HEK293 (cell line): ENCODE results near the gene TSPEAR.
A peak's percentile ranks its signal among the peaks of the same experiment; 100 is the strongest.

Experiments
- CTCF ChIA-PET: fragments of 350-600 bp; formaldehyde crosslinking; extraction: SDS; loops from one replicate; lab custom pipeline; 2021; ENCODE audit warnings: antibody characterized with exemption; lab: Yijun Ruan, JAX
- POLR2A ChIA-PET: fragments of 300-600 bp; formaldehyde crosslinking; extraction: SDS; loops from one replicate; lab custom pipeline; 2020; ENCODE audit warnings: antibody characterized with exemption, inconsistent platforms; lab: Yijun Ruan, JAX
- H3K27ac ChIP-seq: fragments of 200-500 bp; sonication (Bioruptor generic); 2 replicates; pipeline ENCODE4 v1.5.1; 2014; ENCODE audit warnings: low read depth, low read length, control low read depth, inconsistent platforms; ENCODE audit errors: extremely low read depth
- H3K36me3 ChIP-seq, 2 experiments: fragments of 200-500 bp in 1 of 2; sonication (Bioruptor generic) in 1 of 2; 1 replicate in 1 of 2; 2 replicates in 1 of 2; pipeline ENCODE4 v1.5.1; 2014 to 2017; ENCODE audit warnings: inconsistent platforms in 2 of 2, low read length in 2 of 2; ENCODE audit not compliant: control insufficient read depth in 2 of 2, insufficient read depth in 1 of 2
- H3K4me1 ChIP-seq: fragments of 200-500 bp; sonication (Bioruptor generic); 2 replicates; pipeline ENCODE4 v1.5.1; 2014; ENCODE audit warnings: mild to moderate bottlenecking, low read length, inconsistent platforms; ENCODE audit not compliant: control insufficient read depth, insufficient read depth
- H3K4me3 ChIP-seq: 2 replicates; pipeline ENCODE4 v1.5.1; 2011; ENCODE audit warnings: low read depth, mild to moderate bottlenecking, control low read depth, low read length, moderate library complexity
- H3K9me3 ChIP-seq: fragments of 200-500 bp; sonication (Bioruptor generic); 2 replicates; pipeline ENCODE4 v1.5.1; 2014; ENCODE audit warnings: low read depth, low read length, inconsistent platforms; ENCODE audit not compliant: control insufficient read depth, insufficient read depth
- GFI1B ChIP-seq: fragments of 450-650 bp; formaldehyde crosslinking; IDR thresholded peaks from 2 replicates; pipeline ENCODE4 v1.5.1; 2016; ENCODE audit warnings: missing biosample characterization, missing genetic modification characterization
- HOXD13 ChIP-seq: sonication (generic); formaldehyde crosslinking; IDR thresholded peaks from 2 replicates; pipeline ENCODE4 v1.8.0; 2022; ENCODE audit warnings: missing genetic modification reagents, borderline replicate concordance
- YY1 ChIP-seq: fragments of 450-650 bp; formaldehyde crosslinking; IDR thresholded peaks from 2 replicates; pipeline ENCODE4 v1.5.1; 2018; ENCODE audit warnings: missing biosample characterization, missing genetic modification characterization
- ZNF146 ChIP-seq: fragments of 450-650 bp; formaldehyde crosslinking; IDR thresholded peaks from 2 replicates; pipeline ENCODE4 v1.5.1; 2016; ENCODE audit warnings: missing biosample characterization, missing genetic modification characterization
- ZNF19 ChIP-seq: fragments of 450-650 bp; formaldehyde crosslinking; IDR thresholded peaks from 2 replicates; pipeline ENCODE4; 2016; ENCODE audit warnings: missing biosample characterization, missing genetic modification characterization, low read depth
- ZNF335 ChIP-seq: fragments of 450-650 bp; formaldehyde crosslinking; conservative IDR thresholded peaks from 2 replicates; pipeline ENCODE4 v1.5.1; 2016; ENCODE audit warnings: missing biosample characterization, missing genetic modification characterization
- ZNF341 ChIP-seq: fragments of 450-650 bp; formaldehyde crosslinking; IDR thresholded peaks from 2 replicates; pipeline ENCODE4; 2016; ENCODE audit warnings: low read depth, missing biosample characterization, missing genetic modification characterization
- ZNF350 ChIP-seq: fragments of 450-650 bp; formaldehyde crosslinking; IDR thresholded peaks from 2 replicates; pipeline ENCODE4 v1.5.0; 2017; ENCODE audit warnings: missing biosample characterization, mild to moderate bottlenecking, missing genetic modification characterization
- ZNF37A ChIP-seq: fragments of 450-650 bp; IDR thresholded peaks from 2 replicates; pipeline ENCODE4 v1.5.1; 2018; ENCODE audit warnings: missing biosample characterization, missing genetic modification characterization
- ZNF707 ChIP-seq: fragments of 450-650 bp; formaldehyde crosslinking; IDR thresholded peaks from 2 replicates; pipeline ENCODE4 v1.5.1; 2016; ENCODE audit warnings: missing biosample characterization, missing genetic modification characterization
- ZNF76 ChIP-seq: fragments of 450-650 bp; formaldehyde crosslinking; IDR thresholded peaks from 2 replicates; pipeline ENCODE4; 2016; ENCODE audit warnings: low read depth, missing biosample characterization, missing genetic modification characterization, borderline replicate concordance
- ZNF791 ChIP-seq: fragments of 450-650 bp; formaldehyde crosslinking; IDR thresholded peaks from 2 replicates; pipeline ENCODE4 v1.5.1; 2016; ENCODE audit warnings: missing biosample characterization, missing genetic modification characterization
- ZNF837 ChIP-seq: fragments of 450-650 bp; formaldehyde crosslinking; IDR thresholded peaks from 2 replicates; pipeline ENCODE4 v1.5.1; 2016; ENCODE audit warnings: missing biosample characterization, missing genetic modification characterization
- ZSCAN23 ChIP-seq: fragments of 450-650 bp; formaldehyde crosslinking; IDR thresholded peaks from 2 replicates; pipeline ENCODE4 v1.5.1; 2016; ENCODE audit warnings: missing biosample characterization, missing genetic modification characterization
- TF ChIP-seq, protein P1 (sequence below): fragments of 450-650 bp; formaldehyde crosslinking; IDR thresholded peaks from 2 replicates; pipeline ENCODE4 v1.5.1; 2017; ENCODE audit warnings: missing biosample characterization, missing genetic modification characterization
- TF ChIP-seq, protein P2 (sequence below): fragments of 450-650 bp; formaldehyde crosslinking; IDR thresholded peaks from 2 replicates; pipeline ENCODE4 v1.5.1; 2016; ENCODE audit warnings: missing biosample characterization, missing genetic modification characterization, low read depth
- TF ChIP-seq, protein P3 (sequence below): fragments of 450-650 bp; formaldehyde crosslinking; IDR thresholded peaks from 2 replicates; pipeline ENCODE4 v1.5.1; 2016; ENCODE audit warnings: missing biosample characterization, missing genetic modification characterization
- TF ChIP-seq, protein P4 (sequence below): fragments of 450-650 bp; formaldehyde crosslinking; IDR thresholded peaks from 2 replicates; pipeline ENCODE4 v1.5.1; 2016; ENCODE audit warnings: missing biosample characterization, missing genetic modification characterization
- TF ChIP-seq, protein P5 (sequence below): fragments of 450-650 bp; formaldehyde crosslinking; optimal IDR thresholded peaks from 2 replicates; pipeline ENCODE3; 2016; ENCODE audit warnings: missing biosample characterization, mild to moderate bottlenecking, missing genetic modification characterization
- TF ChIP-seq, protein P6 (sequence below): fragments of 450-650 bp; formaldehyde crosslinking; IDR thresholded peaks from 2 replicates; pipeline ENCODE4; 2016; ENCODE audit warnings: missing biosample characterization, missing genetic modification characterization

The TSPEAR gene

DNA sequence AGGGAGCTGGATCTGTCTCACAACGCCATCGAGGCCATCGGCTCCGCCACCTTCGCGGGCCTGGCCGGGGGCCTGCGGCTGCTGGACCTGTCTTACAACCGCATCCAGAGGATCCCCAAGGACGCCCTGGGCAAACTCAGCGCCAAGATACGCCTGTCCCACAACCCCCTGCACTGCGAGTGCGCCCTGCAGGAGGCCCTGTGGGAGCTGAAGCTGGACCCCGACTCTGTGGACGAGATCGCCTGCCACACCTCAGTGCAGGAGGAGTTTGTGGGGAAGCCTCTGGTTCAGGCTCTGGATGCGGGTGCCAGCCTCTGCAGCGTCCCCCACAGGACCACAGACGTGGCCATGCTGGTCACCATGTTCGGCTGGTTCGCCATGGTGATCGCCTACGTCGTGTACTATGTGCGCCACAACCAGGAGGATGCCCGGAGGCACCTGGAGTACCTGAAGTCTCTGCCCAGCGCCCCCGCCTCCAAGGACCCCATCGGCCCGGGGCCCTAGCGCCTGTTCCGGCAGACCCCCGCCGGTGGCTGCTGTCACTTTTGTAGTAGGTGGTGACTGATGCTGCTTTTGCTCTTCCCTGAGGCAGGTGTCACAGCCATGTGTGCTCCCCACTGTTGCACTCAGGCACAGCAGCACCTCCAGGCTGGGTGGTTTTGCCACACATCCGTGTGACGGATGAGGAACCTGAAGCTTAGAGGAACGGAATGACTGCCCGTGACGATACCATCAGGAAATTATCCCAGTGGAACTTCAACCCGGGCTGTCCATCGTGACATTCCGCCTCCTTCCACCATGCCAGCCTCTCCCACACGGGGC lies 254.2 kb downstream of the TSPEAR start:
- Histone ChIP-seq H3K27ac (no peak overlapping the region), H3K36me3 (peaks cover 0 to 5% of the 10 kb centered on the region in 2 experiments; a peak in 1 of 3 replicates), H3K4me3 (no peak overlapping the region), H3K9me3 (no peaks in the 10 kb centered on the region), H3K4me1 (no peaks in the 10 kb centered on the region)
- TF ChIP-seq, protein P1, sequence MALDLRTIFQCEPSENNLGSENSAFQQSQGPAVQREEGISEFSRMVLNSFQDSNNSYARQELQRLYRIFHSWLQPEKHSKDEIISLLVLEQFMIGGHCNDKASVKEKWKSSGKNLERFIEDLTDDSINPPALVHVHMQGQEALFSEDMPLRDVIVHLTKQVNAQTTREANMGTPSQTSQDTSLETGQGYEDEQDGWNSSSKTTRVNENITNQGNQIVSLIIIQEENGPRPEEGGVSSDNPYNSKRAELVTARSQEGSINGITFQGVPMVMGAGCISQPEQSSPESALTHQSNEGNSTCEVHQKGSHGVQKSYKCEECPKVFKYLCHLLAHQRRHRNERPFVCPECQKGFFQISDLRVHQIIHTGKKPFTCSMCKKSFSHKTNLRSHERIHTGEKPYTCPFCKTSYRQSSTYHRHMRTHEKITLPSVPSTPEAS (tag by site-specific recombination): no peak
- no peak for TF ChIP-seq HOXD13 (CRISPR knock-in tag)
- ChIA-PET CTCF (interaction anchor here (1.1 kb wide), 1 partner anchor 21 kb away, joined by 3 read pairs; no protein-coding TSS in a partner anchor), POLR2A (no interaction called here)

DNA sequence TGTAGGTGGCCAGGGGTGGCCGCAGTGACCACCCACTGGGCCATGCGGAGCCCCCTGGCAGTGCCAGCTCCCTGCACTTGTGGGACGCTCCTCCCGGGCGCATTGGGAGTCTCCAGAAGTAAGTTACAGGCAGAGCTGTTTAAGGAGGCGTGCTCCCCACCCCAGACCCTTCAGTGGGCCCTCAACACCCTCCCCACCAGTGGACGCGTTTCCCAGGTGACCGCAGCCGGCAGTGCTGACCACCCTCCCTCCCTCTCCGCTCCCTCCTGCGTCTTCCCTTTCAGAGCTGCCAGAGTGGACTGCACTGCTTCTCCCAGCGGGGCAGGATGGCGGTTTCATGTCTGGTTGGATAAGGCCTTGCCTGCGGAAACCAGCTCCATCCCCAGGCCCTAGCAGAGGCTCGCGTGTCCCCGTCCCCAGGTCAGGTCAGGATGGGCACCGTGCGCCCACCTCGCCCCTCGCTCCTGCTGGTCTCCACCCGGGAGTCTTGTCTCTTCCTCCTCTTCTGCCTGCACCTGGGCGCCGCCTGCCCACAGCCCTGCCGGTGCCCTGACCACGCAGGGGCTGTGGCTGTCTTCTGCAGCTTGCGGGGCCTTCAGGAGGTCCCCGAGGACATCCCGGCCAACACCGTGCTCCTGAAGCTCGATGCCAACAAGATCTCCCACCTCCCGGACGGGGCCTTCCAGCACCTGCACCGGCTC lies 255.0 kb downstream of the TSPEAR start:
- ChIA-PET POLR2A (interaction anchor here (0.8 kb wide), 1 partner anchor 117 kb away, joined by 4 read pairs; the partner anchor contains the start of gene CFAP410), CTCF (interaction anchor here (0.6 to 0.9 kb wide), 2 partner anchors 23 to 157 kb away, joined by 3 read pairs; no protein-coding TSS in a partner anchor)

More for the DNA sequence above, 255.0 kb downstream of the TSPEAR start:
- TF ChIP-seq ZNF837 (tag by site-specific recombination): no peak
- no peak for TF ChIP-seq ZNF350
- TF ChIP-seq ZNF19 (tag by site-specific recombination): no peak
- TF ChIP-seq ZSCAN23: no peak
- TF ChIP-seq ZNF76 (tag by site-specific recombination): no peak
- TF ChIP-seq, protein P2, sequence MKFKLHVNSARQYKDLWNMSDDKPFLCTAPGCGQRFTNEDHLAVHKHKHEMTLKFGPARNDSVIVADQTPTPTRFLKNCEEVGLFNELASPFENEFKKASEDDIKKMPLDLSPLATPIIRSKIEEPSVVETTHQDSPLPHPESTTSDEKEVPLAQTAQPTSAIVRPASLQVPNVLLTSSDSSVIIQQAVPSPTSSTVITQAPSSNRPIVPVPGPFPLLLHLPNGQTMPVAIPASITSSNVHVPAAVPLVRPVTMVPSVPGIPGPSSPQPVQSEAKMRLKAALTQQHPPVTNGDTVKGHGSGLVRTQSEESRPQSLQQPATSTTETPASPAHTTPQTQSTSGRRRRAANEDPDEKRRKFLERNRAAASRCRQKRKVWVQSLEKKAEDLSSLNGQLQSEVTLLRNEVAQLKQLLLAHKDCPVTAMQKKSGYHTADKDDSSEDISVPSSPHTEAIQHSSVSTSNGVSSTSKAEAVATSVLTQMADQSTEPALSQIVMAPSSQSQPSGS (tag by site-specific recombination): no peak
- TF ChIP-seq ZNF707: no peak
- 0 out of 2 replicates have a peak, but pooled peaks have one; percentile 27 for TF ChIP-seq ZNF341 (tag by site-specific recombination)
- TF ChIP-seq, protein P3, sequence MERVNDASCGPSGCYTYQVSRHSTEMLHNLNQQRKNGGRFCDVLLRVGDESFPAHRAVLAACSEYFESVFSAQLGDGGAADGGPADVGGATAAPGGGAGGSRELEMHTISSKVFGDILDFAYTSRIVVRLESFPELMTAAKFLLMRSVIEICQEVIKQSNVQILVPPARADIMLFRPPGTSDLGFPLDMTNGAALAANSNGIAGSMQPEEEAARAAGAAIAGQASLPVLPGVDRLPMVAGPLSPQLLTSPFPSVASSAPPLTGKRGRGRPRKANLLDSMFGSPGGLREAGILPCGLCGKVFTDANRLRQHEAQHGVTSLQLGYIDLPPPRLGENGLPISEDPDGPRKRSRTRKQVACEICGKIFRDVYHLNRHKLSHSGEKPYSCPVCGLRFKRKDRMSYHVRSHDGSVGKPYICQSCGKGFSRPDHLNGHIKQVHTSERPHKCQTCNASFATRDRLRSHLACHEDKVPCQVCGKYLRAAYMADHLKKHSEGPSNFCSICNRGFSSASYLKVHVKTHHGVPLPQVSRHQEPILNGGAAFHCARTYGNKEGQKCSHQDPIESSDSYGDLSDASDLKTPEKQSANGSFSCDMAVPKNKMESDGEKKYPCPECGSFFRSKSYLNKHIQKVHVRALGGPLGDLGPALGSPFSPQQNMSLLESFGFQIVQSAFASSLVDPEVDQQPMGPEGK (tag by site-specific recombination): 0 out of 2 replicates have a peak, but pooled peaks have one; percentile 3
- TF ChIP-seq YY1 (tag by site-specific recombination): no peak
- no peak for TF ChIP-seq GFI1B
- TF ChIP-seq ZNF791 (tag by site-specific recombination): no peak
- TF ChIP-seq, protein P4, sequence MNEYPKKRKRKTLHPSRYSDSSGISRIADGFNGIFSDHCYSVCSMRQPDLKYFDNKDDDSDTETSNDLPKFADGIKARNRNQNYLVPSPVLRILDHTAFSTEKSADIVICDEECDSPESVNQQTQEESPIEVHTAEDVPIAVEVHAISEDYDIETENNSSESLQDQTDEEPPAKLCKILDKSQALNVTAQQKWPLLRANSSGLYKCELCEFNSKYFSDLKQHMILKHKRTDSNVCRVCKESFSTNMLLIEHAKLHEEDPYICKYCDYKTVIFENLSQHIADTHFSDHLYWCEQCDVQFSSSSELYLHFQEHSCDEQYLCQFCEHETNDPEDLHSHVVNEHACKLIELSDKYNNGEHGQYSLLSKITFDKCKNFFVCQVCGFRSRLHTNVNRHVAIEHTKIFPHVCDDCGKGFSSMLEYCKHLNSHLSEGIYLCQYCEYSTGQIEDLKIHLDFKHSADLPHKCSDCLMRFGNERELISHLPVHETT (tag by site-specific recombination): no peak
- TF ChIP-seq, protein P5, sequence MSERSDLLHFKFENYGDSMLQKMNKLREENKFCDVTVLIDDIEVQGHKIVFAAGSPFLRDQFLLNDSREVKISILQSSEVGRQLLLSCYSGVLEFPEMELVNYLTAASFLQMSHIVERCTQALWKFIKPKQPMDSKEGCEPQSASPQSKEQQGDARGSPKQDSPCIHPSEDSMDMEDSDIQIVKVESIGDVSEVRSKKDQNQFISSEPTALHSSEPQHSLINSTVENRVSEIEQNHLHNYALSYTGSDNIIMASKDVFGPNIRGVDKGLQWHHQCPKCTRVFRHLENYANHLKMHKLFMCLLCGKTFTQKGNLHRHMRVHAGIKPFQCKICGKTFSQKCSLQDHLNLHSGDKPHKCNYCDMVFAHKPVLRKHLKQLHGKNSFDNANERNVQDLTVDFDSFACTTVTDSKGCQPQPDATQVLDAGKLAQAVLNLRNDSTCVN (tag by site-specific recombination): peak; percentile 18
- TF ChIP-seq ZNF335: no peak
- TF ChIP-seq, protein P6, sequence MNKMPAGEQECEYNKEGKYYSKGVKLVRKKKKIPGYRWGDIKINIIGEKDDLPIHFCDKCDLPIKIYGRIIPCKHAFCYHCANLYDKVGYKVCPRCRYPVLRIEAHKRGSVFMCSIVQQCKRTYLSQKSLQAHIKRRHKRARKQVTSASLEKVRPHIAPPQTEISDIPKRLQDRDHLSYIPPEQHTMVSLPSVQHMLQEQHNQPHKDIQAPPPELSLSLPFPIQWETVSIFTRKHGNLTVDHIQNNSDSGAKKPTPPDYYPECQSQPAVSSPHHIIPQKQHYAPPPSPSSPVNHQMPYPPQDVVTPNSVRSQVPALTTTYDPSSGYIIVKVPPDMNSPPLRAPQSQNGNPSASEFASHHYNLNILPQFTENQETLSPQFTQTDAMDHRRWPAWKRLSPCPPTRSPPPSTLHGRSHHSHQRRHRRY: no peak
- TF ChIP-seq ZNF37A (tag by site-specific recombination): no peak
- TF ChIP-seq ZNF146: no peak
- no peaks in the 10 kb centered on the region for H3K9me3 ChIP-seq
- peaks cover 0 to 5% of the 10 kb centered on the region in 2 experiments; a peak in 1 of 3 replicates for H3K36me3 ChIP-seq
- no peak overlapping the region for H3K4me3 ChIP-seq
- H3K27ac ChIP-seq: no peak overlapping the region
- no peaks in the 10 kb centered on the region for H3K4me1 ChIP-seq
